ENCODE results near the gene MED13L. TPM values are rescaled to one million over a fixed set of nuclear protein-coding genes. Genes with fewer than 3 reads are reported as not detected.

Gene MED13L
- total RNA-seq, 1 experiment from 2014 or later, result 94.1 TPM

- intact Hi-C loops (cut with micrococcal nuclease; ENCODE audit: unreplicated experiment), result no loop called here
- no peak for DNase-seq (ENCODE audit: low spot score)
- no TSS peak for BruUV-seq (replicated peaks)
- CTCF ChIA-PET, result no interaction called here
- Histone ChIP-seq H3K27me3 (replicated peaks; ENCODE audit: insufficient read depth, low read depth, low read length, poor library complexity) (no peaks in the 10 kb centered on the region), H3K27ac (ENCODE audit: low read depth, low read length, poor library complexity, severe bottlenecking) (no peak overlapping the region), H3K9me3 (ENCODE audit: low read depth, low read length, poor library complexity, severe bottlenecking) (no peaks in the 10 kb centered on the region), H3K4me3 (ENCODE audit: low read depth, low read length, poor library complexity, severe bottlenecking) (no peak overlapping the region), H3K36me3 (ENCODE audit: insufficient read depth, low read length, poor library complexity, severe bottlenecking) (no peaks in the 10 kb centered on the region), H3K4me1 (ENCODE audit: insufficient read depth, low read length, poor library complexity, severe bottlenecking) (peaks cover 26% of the 10 kb centered on the region)
- TF ChIP-seq CTCF (conservative IDR thresholded peaks at IDR 0.05; ENCODE audit: low read depth, low read length), result no peak
- no peak for TF ChIP-seq EZH2 (IDR thresholded peaks at IDR 0.05; ENCODE audit: borderline replicate concordance, low read depth, low read length, poor library complexity, severe bottlenecking)
- POLR2A ChIA-PET (ENCODE audit: low non-redundant PET), result no interaction called here
These were observed 61.3 kb downstream of the MED13L start for GRCh38 chr12:116216022-116216756.

- peaks cover 26% of the 10 kb centered on the region for H3K4me1 ChIP-seq (ENCODE audit: insufficient read depth, low read length, poor library complexity, severe bottlenecking)
- H3K36me3 ChIP-seq (ENCODE audit: insufficient read depth, low read length, poor library complexity, severe bottlenecking), result no peaks in the 10 kb centered on the region
- H3K27me3 ChIP-seq (replicated peaks; ENCODE audit: insufficient read depth, low read depth, low read length, poor library complexity), result no peaks in the 10 kb centered on the region
- ChIA-PET POLR2A (ENCODE audit: low non-redundant PET) (no interaction called here), CTCF (no interaction called here)
- TF ChIP-seq EZH2 (IDR thresholded peaks at IDR 0.05; ENCODE audit: borderline replicate concordance, low read depth, low read length, poor library complexity, severe bottlenecking) (no peak), CTCF (conservative IDR thresholded peaks at IDR 0.05; ENCODE audit: low read depth, low read length) (no peak)
- BruUV-seq (replicated peaks), result no TSS peak
- H3K4me3 ChIP-seq (ENCODE audit: low read depth, low read length, poor library complexity, severe bottlenecking), result no peak overlapping the region
- H3K27ac ChIP-seq (ENCODE audit: low read depth, low read length, poor library complexity, severe bottlenecking), result no peak overlapping the region
- H3K9me3 ChIP-seq (ENCODE audit: low read depth, low read length, poor library complexity, severe bottlenecking), result no peaks in the 10 kb centered on the region
- no peak for DNase-seq (ENCODE audit: low spot score)
- intact Hi-C loops (cut with micrococcal nuclease; ENCODE audit: unreplicated experiment), result no loop called here
These were observed 62.5 kb downstream of the MED13L start for GRCh38 chr12:116215023-116215422.

- POLR2A ChIA-PET (ENCODE audit: low non-redundant PET), result no interaction called here
- no peak for DNase-seq (ENCODE audit: low spot score)
- no peak overlapping the region for H3K4me3 ChIP-seq (ENCODE audit: low read depth, low read length, poor library complexity, severe bottlenecking)
- H3K27ac ChIP-seq (ENCODE audit: low read depth, low read length, poor library complexity, severe bottlenecking), result no peak overlapping the region
- H3K9me3 ChIP-seq (ENCODE audit: low read depth, low read length, poor library complexity, severe bottlenecking), result no peaks in the 10 kb centered on the region
- no peaks in the 10 kb centered on the region for H3K36me3 ChIP-seq (ENCODE audit: insufficient read depth, low read length, poor library complexity, severe bottlenecking)
- peaks cover 31% of the 10 kb centered on the region for H3K4me1 ChIP-seq (ENCODE audit: insufficient read depth, low read length, poor library complexity, severe bottlenecking)
- BruUV-seq (replicated peaks), result no TSS peak
- no peaks in the 10 kb centered on the region for H3K27me3 ChIP-seq (replicated peaks; ENCODE audit: insufficient read depth, low read depth, low read length, poor library complexity)
- intact Hi-C loops (cut with micrococcal nuclease; ENCODE audit: unreplicated experiment), result no loop called here
- CTCF ChIA-PET, result no interaction called here
- TF ChIP-seq CTCF (conservative IDR thresholded peaks at IDR 0.05; ENCODE audit: low read depth, low read length) (no peak), EZH2 (IDR thresholded peaks at IDR 0.05; ENCODE audit: borderline replicate concordance, low read depth, low read length, poor library complexity, severe bottlenecking) (no peak)
These were observed 63.5 kb downstream of the MED13L start for GRCh38 chr12:116213885-116214527.

Measured in A673 (cell line).